ENCODE results near the gene FYB1.
"Not testable (repeated sequence)": the region's sequence is repeated elsewhere in the genome, so short reads cannot be mapped to it uniquely, and the experiment has no call there.

FYB1 gene

DNA sequence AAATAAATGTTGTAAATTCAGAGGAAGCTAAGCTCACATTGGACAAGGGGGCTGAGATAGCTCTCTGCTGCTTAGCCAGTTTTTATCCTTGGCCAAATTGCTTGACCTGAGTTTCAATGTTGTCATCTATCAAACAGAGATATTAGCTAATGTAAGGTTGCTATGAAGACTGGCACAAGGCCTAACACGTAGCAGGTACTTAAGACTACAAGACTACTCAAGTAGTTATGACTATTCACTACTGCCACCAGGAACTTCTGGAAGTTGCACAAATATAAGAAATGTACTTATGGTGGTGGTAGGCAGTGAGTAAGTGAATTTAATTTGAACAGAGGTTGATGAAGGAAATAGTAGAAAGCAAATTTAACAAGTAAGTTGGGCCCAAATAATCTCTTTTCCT is 17.4 kb upstream of the FYB1 start:
- Histone ChIP-seq H3K36me3 (ENCODE audit: insufficient read depth, low read length) (no peaks in the 10 kb centered on the region), H3F3A (ENCODE audit: low read depth) (no peaks in the 10 kb centered on the region), H2AFZ (ENCODE audit: low read length) (no peak overlapping the region), H4K20me1 (ENCODE audit: insufficient read depth, low read length, poor library complexity, severe bottlenecking) (no peaks in the 10 kb centered on the region), H3K9me3 (ENCODE audit: insufficient read depth, low read depth, low read length) (peaks cover 3% of the 10 kb centered on the region; the same call in 1 of the 2 replicates), H3K9me2 (replicated peaks; ENCODE audit: low read depth, low read length) (no peaks in the 10 kb centered on the region), H3K4me1 (ENCODE audit: insufficient read depth, low read length, poor library complexity, severe bottlenecking) (no peaks in the 10 kb centered on the region), H3K4me2 (ENCODE audit: low read depth, low read length, poor library complexity, severe bottlenecking) (no peak overlapping the region), H3K4me3 (ENCODE audit: low read length, poor library complexity, severe bottlenecking) (no peak overlapping the region), H3K9ac (ENCODE audit: low read depth, low read length, poor library complexity, severe bottlenecking) (no peak overlapping the region), H3K27me3 (ENCODE audit: insufficient read depth, low read length, poor library complexity, severe bottlenecking) (no peaks in the 10 kb centered on the region), H3K79me2 (ENCODE audit: insufficient read depth, low read length) (no peaks in the 10 kb centered on the region)
- TF ChIP-seq EZH2phosphoT487 (IDR thresholded peaks at IDR 0.05; ENCODE audit: borderline replicate concordance) = no peak
- TF ChIP-seq, protein P1, sequence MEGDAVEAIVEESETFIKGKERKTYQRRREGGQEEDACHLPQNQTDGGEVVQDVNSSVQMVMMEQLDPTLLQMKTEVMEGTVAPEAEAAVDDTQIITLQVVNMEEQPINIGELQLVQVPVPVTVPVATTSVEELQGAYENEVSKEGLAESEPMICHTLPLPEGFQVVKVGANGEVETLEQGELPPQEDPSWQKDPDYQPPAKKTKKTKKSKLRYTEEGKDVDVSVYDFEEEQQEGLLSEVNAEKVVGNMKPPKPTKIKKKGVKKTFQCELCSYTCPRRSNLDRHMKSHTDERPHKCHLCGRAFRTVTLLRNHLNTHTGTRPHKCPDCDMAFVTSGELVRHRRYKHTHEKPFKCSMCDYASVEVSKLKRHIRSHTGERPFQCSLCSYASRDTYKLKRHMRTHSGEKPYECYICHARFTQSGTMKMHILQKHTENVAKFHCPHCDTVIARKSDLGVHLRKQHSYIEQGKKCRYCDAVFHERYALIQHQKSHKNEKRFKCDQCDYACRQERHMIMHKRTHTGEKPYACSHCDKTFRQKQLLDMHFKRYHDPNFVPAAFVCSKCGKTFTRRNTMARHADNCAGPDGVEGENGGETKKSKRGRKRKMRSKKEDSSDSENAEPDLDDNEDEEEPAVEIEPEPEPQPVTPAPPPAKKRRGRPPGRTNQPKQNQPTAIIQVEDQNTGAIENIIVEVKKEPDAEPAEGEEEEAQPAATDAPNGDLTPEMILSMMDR (conservative IDR thresholded peaks at IDR 0.05; ENCODE audit: low read length) = no peak

DNA sequence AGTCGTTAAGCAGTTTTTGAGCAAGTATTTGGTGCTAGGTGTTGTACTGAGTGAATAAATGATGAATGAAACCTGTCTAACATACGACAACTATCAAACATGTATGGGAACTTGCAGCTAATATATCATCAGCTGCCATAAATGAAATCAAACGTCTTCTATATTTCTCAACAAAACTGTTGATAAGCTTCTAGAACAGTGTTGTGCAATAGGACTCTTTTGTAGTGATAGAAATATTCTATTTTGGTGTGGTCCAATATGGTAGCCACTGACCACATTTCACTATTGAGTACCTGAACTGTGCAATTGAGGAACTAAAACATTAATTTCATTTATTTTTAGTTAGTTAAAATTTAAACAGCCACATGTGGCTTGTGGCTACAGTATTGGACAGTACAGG is 16.3 kb upstream of the FYB1 start:
- Histone ChIP-seq H3K36me3 (ENCODE audit: insufficient read depth, low read length) (no peaks in the 10 kb centered on the region), H2AFZ (ENCODE audit: low read length) (no peak overlapping the region), H3K9me2 (replicated peaks; ENCODE audit: low read depth, low read length) (no peaks in the 10 kb centered on the region), H3F3A (ENCODE audit: low read depth) (no peaks in the 10 kb centered on the region), H3K4me2 (ENCODE audit: low read depth, low read length, poor library complexity, severe bottlenecking) (no peak overlapping the region), H3K9ac (ENCODE audit: low read depth, low read length, poor library complexity, severe bottlenecking) (no peak overlapping the region), H3K27me3 (ENCODE audit: insufficient read depth, low read length, poor library complexity, severe bottlenecking) (no peaks in the 10 kb centered on the region), H4K20me1 (ENCODE audit: insufficient read depth, low read length, poor library complexity, severe bottlenecking) (no peaks in the 10 kb centered on the region), H3K4me1 (ENCODE audit: insufficient read depth, low read length, poor library complexity, severe bottlenecking) (no peaks in the 10 kb centered on the region), H3K9me3 (ENCODE audit: insufficient read depth, low read depth, low read length) (no peaks in the 10 kb centered on the region), H3K4me3 (ENCODE audit: low read length, poor library complexity, severe bottlenecking) (no peak overlapping the region), H3K79me2 (ENCODE audit: insufficient read depth, low read length) (no peaks in the 10 kb centered on the region)
- no peak for TF ChIP-seq EZH2phosphoT487 (IDR thresholded peaks at IDR 0.05; ENCODE audit: borderline replicate concordance)
- TF ChIP-seq, protein P1 (conservative IDR thresholded peaks at IDR 0.05; ENCODE audit: low read length) = no peak

DNA sequence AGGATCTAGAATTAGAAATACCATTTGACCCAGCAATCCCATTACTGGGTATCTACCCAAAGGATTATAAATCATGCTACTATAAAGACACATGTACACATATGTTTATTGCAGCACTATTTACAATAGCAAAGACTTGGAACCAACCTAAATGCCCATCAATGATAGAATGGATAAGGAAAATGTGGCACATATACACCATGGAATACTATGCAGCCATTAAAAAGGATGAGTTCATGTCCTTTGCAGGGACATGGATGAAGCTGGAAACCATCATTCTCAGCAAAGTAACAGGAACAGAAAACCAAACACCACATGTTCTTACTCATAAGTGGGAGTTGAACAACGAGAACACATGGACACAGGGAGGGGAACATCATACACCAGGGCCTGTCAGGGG is 15.1 kb upstream of the FYB1 start:
- H2AFZ ChIP-seq (ENCODE audit: low read length); H4K20me1 ChIP-seq (ENCODE audit: insufficient read depth, low read length, poor library complexity, severe bottlenecking); H3K9me3 ChIP-seq (ENCODE audit: insufficient read depth, low read depth, low read length); H3K27me3 ChIP-seq (ENCODE audit: insufficient read depth, low read length, poor library complexity, severe bottlenecking); H3K79me2 ChIP-seq (ENCODE audit: insufficient read depth, low read length); H3K9ac ChIP-seq (ENCODE audit: low read depth, low read length, poor library complexity, severe bottlenecking); H3K36me3 ChIP-seq (ENCODE audit: insufficient read depth, low read length); H3K4me1 ChIP-seq (ENCODE audit: insufficient read depth, low read length, poor library complexity, severe bottlenecking); H3F3A ChIP-seq (ENCODE audit: low read depth); H3K4me3 ChIP-seq (ENCODE audit: low read length, poor library complexity, severe bottlenecking); H3K9me2 ChIP-seq (replicated peaks; ENCODE audit: low read depth, low read length); H3K4me2 ChIP-seq (ENCODE audit: low read depth, low read length, poor library complexity, severe bottlenecking): not testable (repeated sequence)

DNA sequence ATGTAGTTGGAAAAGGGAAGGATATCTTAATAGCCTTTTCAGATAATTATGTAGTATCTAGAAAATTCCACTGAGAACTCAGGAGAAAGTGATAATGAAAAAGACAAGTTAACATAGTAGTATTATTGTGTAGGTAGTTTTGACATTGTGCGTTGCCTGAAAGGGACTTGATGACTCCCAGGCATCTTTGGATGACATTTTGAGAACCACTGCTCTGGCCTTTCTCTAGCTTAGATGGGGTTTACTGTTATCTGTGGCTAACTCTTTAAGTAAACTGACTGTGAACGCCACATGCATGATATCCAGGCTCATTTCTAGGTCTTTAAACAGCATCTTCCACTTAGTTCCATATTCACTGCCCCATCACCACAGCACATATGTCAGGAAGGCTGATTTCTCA is 14.4 kb upstream of the FYB1 start:
- H3K36me3 ChIP-seq (ENCODE audit: insufficient read depth, low read length) = no peaks in the 10 kb centered on the region
- H3K9ac ChIP-seq (ENCODE audit: low read depth, low read length, poor library complexity, severe bottlenecking) = no peak overlapping the region
- H3K4me1 ChIP-seq (ENCODE audit: insufficient read depth, low read length, poor library complexity, severe bottlenecking) = no peaks in the 10 kb centered on the region
- TF ChIP-seq EZH2phosphoT487 (IDR thresholded peaks at IDR 0.05; ENCODE audit: borderline replicate concordance) = no peak
- TF ChIP-seq, protein P1 (conservative IDR thresholded peaks at IDR 0.05; ENCODE audit: low read length) = no peak
- no peaks in the 10 kb centered on the region for H3K79me2 ChIP-seq (ENCODE audit: insufficient read depth, low read length)
- no peaks in the 10 kb centered on the region for H3F3A ChIP-seq (ENCODE audit: low read depth)
- H3K9me3 ChIP-seq (ENCODE audit: insufficient read depth, low read depth, low read length) = no peaks in the 10 kb centered on the region
- H3K4me2 ChIP-seq (ENCODE audit: low read depth, low read length, poor library complexity, severe bottlenecking) = no peak overlapping the region
- H2AFZ ChIP-seq (ENCODE audit: low read length) = no peak overlapping the region
- H4K20me1 ChIP-seq (ENCODE audit: insufficient read depth, low read length, poor library complexity, severe bottlenecking) = no peaks in the 10 kb centered on the region
- no peaks in the 10 kb centered on the region for H3K27me3 ChIP-seq (ENCODE audit: insufficient read depth, low read length, poor library complexity, severe bottlenecking)
- no peak overlapping the region for H3K4me3 ChIP-seq (ENCODE audit: low read length, poor library complexity, severe bottlenecking)
- H3K9me2 ChIP-seq (replicated peaks; ENCODE audit: low read depth, low read length) = no peaks in the 10 kb centered on the region

Measured in Loucy (cell line).